ENCODE data around the gene TMUB2. TPM values are rescaled to one million over a fixed set of nuclear protein-coding genes. Genes with fewer than 3 reads are reported as not detected.

The TMUB2 gene
- total and polyA plus RNA-seq, 9 of the 15 experiments (the other 6 are each of a cell fraction or from before 2014, with no cell fraction given) = 4.1 to 29.8 (median 16.3) TPM

- TF ChIP-seq ARID3B (CRISPR knock-in tag; IDR thresholded peaks at IDR 0.05; ENCODE audit: borderline replicate concordance) = no peak
- no peak for TF ChIP-seq ASH1L (IDR thresholded peaks at IDR 0.05; ENCODE audit: borderline replicate concordance, low read depth, partially characterized antibody)
- TF ChIP-seq EGR1 (conservative IDR thresholded peaks at IDR 0.05) = no peak
- no peak for TF ChIP-seq MYC (IDR thresholded peaks at IDR 0.05; ENCODE audit: low read depth, low read length)
- TF ChIP-seq MYC (CRISPR knock-in tag; IDR thresholded peaks at IDR 0.05; ENCODE audit: borderline replicate concordance, low read depth) = 0 out of 2 replicates have a peak, but pooled peaks have one; percentile 54
- 0 out of 2 replicates have a peak, but pooled peaks have one; percentile 42 for TF ChIP-seq NBN (IDR thresholded peaks at IDR 0.05; ENCODE audit: low read depth)
- TF ChIP-seq ZBED1 (IDR thresholded peaks at IDR 0.05) = no peak
- TF ChIP-seq FOSL1 (tag; conservative IDR thresholded peaks at IDR 0.05) = 0 out of 2 replicates have a peak, but pooled peaks have one; percentile 19
- TF ChIP-seq RBBP5 (IDR thresholded peaks at IDR 0.05; ENCODE audit: borderline replicate concordance, insufficient read depth, low read length, poor library complexity, severe bottlenecking) = peak; percentile 17
- 0 out of 2 replicates have a peak, but pooled peaks have one; percentile 29 for TF ChIP-seq ZNF12 (CRISPR knock-in tag; IDR thresholded peaks at IDR 0.05)
- TF ChIP-seq RERE (CRISPR knock-in tag; IDR thresholded peaks at IDR 0.05; ENCODE audit: borderline replicate concordance) = no peak
- TF ChIP-seq PHF8 (IDR thresholded peaks at IDR 0.05; ENCODE audit: borderline replicate concordance, low read length) = peak; percentile 54; the same call in 1 of the 2 replicates
- TF ChIP-seq MEF2D (tag; conservative IDR thresholded peaks at IDR 0.05; ENCODE audit: low read depth) = no peak
- no peak for TF ChIP-seq NFYB (IDR thresholded peaks at IDR 0.05; ENCODE audit: extremely low read depth, insufficient read length)
- no peak for TF ChIP-seq TEAD4 (IDR thresholded peaks at IDR 0.05; ENCODE audit: low read length)
- TF ChIP-seq TEAD4 (CRISPR knock-in tag; IDR thresholded peaks at IDR 0.05; ENCODE audit: borderline replicate concordance) = no peak
- TF ChIP-seq ZNF586 (CRISPR knock-in tag; conservative IDR thresholded peaks at IDR 0.05) = no peak
- no peak for TF ChIP-seq ZNF780A (CRISPR knock-in tag; IDR thresholded peaks at IDR 0.05)
- no peak for TF ChIP-seq SMAD3 (CRISPR knock-in tag; conservative IDR thresholded peaks at IDR 0.05)
- 0 out of 2 replicates have a peak, but pooled peaks have one; percentile 29 for TF ChIP-seq LCOR (CRISPR knock-in tag; IDR thresholded peaks at IDR 0.05)
- TF ChIP-seq ZNF41 (CRISPR knock-in tag; conservative IDR thresholded peaks at IDR 0.05) = no peak
- no peak for TF ChIP-seq SNIP1 (IDR thresholded peaks at IDR 0.05; ENCODE audit: low read depth)
These were observed 33.7 kb downstream of the TMUB2 start (continued) for GRCh38 chr17:44220213-44221083.

All from K562 (cell line).